Kidney tubule cell (primary cell): Measurements from ENCODE around the gene CPVL.

Experiments
- DNase-seq: peaks from one replicate; pipeline ENCODE4 v3.0.0-alpha.2; 2018; ENCODE audit warnings: low spot score

CPVL gene

DNA sequence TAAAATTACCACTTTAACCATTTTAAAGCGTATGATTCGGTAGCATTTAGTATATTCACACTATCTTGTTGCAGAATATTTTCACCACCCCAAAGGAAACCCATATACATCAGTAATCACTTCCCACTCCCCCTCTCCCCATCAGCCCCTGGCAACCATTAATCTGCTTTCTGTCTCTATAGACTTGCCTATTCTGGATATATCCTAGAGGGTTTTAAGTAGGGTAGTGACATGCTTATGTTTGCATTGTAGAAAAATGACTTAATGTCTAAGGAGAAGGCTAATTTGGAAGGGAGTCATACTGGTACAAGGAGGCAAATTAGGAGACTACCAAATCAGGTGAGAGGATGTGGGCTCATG, 145.6 kb downstream of the CPVL start:
- DNase-seq, result no peak

DNA sequence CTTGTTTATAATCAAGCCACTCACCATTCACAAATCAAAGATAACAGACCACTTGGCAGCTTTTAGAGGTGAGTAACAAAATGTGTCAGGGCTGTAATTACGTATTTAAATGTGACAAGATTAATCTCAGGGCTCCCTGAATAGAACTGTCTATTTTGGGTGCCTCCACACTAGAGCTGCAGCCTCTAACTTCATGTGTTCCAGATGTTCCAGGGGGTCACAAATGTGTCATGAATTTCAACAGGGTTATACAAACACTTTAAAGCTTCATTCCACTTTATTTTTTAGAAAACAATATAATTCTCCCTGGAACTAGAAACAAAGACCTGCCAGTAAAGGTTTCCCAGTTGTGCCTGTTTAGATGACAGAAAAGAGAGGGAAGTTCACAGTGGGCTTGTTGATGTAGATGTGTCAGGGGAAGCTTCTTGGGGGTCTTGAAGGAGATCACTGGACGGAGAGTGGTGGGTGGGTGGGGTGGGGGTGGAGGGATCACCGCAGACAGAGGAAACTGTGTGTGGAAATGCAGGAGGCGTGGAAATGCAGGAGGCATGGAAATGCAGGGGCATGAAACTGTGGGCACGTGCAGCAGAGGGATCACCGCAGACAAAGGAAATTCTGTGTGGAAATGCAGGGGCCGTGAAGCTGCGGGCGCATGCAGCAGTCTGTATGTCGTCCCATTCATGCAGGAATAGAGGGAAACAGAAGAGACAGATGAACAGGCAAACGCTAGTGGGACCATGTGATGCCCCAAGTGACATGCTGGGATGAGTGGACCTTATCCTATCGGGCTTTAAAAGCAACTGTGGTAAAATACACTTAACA, 146.2 kb downstream of the CPVL start:
- no peak for DNase-seq

DNA sequence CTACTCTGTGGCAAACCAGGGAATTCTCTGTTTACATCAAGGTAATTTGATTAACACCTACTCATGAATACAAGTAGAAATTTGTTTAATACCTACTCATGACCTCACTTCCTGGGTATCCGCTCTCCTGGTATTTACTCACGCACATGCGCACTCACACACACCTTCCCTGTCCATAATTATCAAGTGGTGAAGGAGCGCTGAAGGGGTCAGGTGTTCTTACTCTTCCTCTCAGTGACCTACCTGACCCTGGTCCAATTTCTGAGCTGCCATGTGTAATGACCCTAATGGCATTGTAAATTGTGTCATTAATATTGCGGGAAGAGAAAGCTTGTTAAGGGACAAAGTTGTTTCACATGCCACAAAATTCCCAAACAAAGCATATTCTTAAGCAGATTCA, 146.9 kb downstream of the CPVL start:
- DNase-seq, result no peak

DNA sequence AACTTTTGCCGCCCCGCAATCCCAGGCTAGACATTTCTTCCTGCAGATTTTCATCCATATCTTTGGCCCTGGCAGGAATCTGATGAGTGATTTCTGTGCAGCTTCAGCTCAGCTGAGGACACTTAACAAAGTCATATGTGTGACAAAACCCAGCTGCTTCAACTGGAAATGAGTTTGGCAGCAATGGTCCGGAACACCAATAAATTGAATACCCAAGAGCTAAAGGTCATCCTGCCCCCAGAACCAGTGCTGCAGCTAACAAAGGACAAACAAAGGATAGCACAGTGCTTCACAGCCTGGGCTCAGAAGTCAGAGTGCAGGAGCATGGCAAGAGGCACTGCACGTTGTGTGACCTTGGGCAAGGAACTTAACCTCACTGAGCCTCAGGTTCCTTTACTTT, 148.2 kb downstream of the CPVL start:
- no peak for DNase-seq

DNA sequence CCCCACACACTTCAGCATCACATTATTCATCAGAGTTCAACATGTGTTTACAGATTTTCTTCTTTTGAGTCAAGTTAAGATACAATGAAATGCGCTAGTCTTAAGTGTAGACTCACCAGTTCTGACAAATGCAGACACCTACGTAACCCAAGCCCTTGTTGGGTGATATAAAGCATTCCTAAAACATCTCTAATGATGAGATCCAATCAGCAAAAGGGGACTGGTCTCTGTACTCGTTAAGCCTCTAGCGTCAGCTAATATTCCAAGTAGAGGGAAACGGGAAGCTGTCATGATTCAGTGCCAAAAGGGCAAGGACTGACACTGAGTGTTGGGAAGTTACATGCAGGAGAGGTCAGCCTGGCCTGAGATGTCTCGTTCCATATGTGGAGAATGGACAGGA, 149.5 kb downstream of the CPVL start:
- no peak for DNase-seq

DNA sequence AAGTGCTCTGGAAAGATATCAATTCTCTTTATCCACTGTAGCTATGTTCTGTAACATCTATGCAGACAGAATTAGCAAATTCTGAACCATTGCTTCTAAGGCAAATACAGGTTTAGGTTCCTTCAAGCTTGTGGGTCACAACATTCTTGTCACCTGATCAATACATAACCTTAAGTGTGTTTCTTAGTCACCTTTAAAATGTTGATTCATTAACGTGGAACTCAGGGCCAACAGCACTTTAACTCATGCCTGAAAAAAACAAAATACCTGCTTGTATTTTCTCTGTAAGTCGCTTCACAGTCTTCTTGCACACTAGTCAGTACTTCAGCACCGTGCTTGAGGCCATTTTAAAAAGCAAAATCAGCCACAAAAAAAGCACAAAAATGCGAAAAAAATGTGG, 153.0 kb downstream of the CPVL start:
- DNase-seq, result peak; percentile 52

DNA sequence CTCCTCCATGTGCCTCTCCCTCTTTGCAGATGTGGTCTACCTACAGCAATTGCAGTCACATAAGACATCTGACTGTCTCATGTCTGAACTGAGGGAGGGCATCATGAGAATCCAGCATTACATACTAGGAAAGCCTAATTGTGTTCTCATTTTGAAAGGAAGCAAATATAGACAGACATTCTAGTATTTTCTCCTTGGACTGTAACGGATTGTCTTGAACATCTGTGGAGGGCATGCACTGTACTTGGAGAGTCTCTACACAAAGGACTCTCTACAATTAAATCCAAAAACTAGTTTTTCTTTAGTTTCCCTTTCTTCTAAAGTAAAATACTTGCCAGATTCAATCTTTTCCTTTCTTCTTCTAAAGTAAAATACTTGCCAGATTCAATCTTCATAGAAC, 153.5 kb downstream of the CPVL start:
- no peak for DNase-seq

DNA sequence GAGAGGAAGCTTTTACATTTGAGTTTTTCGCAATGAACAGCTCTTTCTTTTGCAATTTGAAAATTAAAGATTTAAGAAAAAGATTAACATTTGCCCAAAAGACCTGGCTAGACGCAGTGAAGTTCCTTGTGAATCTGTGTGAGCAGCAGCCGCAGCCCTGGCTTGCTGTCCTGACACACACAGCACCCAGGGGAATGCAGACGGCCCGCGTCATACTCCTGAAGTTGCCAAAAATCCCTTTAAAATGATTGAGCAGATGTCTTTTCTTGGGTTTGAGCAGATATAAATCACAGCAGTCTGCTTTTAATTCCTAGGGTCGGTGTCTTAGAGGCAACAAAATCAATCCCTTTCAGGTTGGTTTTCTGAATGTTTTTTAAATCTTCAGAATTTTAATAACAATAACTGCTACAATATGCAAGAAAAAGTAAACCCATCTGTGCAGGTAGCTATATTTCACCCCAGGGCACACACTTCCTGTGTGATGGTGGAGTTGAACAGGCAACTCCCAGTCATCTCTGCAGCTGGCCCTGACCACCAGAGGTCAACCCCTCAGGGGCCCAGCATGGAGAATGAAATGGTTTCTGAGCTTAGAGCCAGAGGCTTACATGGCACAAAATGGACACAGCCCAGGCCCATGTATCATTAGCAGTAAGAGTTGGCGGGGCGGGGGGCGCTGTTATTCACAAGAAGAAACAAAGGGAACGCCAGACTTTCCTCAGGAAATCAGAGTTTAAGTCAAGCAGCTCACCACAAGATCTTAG, 156.0 kb downstream of the CPVL start:
- DNase-seq, result no peak

DNA sequence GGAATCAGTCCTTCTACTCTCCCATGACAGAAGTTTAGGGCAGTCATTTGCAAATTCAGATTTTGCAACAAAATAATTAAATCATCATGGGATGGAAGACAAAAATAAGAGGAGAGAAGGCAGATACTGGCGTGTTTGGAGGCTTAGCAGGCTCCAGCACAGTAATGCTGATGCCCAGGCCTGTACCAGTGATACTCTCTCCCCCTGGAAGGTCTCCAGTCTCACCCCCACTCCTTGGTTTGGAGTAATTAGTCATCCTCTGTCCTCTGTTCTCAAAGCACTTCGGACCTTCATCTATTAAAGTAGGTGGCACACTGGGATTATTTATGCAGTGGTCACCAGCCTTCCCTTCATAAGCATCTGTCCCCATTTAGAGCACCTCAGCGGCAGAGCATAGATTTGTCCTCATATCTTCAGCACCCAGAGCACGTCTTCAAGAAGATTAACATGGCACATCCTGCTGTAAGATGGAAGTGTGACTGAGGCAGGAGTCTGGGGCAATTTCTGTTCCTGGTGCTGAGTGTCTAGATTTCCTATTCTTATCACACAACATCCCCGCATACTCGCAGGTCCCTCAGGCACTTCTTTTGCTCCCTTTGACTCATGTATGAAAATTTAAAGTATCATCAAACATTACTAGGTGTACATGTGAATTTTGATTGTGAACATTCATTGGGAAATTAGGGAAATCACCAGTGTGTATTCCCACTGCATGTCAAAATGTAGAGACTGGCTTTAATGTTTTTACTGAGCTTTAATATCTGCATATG, 156.9 kb downstream of the CPVL start:
- no peak for DNase-seq

DNA sequence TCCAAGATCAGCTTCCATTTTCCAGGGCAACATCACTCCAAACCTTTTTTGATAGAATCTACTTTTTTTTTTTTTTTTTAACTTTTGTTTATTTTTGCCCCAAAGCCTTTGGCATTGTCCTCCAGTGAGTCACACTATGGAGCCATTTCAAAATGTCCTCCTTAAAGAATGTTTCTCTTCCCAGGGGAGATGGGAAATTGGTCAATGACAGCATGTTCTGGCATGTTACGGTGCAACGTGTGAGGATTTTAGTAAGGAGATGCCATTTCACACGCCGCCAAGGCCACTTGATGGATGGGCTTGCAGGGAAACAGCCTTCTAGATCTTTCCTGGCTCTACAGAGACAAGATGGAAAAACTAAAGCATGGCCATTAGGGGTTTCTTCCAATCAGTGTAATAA, 157.5 kb downstream of the CPVL start:
- peak; percentile 70 for DNase-seq

DNA sequence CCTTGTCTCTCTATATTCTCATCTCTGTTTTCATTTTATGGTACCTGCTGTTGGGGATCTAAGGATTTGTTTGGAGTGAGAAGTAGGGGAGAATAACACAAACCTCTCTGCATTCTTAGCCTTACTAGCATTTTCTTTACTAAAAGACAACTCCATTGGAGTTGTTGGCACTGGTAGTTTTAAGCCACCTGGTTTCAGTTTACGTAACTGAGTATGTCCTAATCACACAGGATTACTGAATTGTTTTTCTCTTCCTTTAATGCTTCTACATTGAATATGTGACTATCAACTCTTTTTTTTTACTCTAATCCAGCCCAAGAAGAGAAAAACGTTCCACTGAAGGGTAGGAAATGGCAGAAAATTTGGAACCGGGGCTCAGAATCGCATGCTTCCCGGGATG, 158.2 kb downstream of the CPVL start:
- DNase-seq, result no peak

DNA sequence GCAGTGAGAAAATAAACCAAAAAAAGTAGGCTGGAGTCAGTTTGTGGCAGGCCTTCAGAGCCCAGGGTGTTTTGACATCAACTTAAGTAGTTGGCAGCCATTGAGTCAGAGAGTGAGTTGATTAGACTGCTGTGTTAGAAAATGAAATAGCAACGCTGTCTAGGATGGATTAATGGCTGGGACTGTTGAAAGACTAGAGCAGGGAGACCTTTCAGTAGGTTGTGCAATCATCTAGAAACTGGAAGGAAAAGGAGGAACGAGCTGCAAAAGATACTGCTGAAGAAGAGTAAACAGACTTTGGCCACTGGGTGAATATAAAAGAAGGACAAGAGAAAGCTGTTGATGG, 159.6 kb downstream of the CPVL start:
- DNase-seq, result no peak

DNA sequence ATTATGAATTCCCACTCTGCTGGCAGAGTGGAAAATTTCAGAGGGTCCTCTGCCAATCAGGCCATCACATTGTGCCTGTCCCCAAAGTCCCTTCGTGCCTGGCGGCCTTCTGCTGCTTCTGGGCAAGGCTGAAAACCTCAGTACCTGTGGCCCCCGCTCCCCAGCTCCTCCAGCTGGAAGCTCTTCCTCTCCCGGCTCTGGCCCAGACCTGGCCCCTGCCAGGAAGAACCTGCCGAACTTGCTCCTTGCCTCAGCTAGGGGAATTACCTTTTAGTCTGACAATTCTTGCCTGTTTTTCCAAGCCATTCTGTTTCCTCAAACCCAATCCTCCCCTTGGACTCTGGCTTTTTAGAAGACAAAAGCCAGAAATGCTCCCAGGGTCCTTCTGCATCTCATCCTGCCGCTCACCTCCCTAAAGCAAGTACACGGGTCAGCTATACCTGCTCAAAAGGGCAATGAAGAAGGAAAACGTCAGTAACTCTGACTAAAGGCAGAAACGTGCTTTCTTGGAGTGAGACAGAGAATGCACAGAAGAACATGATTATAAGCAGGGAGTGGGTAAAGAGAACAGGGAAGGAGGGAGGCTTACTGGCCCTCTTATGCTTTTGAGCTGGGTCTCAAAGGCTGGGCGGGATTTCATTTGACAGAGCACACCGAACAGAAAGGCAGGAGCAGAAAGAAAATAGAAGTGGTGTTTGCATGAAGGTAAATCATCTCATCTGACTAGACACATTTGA, 160.1 kb downstream of the CPVL start:
- DNase-seq, result no peak

DNA sequence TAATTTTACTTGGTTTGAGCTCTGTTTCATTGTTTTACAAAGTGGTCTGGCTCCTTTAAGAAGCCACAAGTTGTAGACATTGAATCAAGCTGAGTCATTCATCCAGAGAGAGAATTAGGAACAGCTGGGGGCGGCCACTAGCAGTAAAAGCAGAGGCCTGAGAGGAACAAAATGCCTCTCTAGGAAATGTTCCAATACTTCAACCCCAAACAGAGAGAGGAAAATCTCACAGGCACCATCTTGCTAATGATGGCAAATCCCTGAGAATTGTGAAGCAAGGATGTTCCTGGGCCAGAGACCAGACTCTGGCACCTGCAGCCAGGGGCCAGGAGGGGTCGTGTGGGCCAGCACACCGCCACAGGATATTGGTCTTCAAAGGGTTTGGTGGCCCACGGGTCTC, 161.7 kb downstream of the CPVL start:
- DNase-seq, result peak; percentile 71

DNA sequence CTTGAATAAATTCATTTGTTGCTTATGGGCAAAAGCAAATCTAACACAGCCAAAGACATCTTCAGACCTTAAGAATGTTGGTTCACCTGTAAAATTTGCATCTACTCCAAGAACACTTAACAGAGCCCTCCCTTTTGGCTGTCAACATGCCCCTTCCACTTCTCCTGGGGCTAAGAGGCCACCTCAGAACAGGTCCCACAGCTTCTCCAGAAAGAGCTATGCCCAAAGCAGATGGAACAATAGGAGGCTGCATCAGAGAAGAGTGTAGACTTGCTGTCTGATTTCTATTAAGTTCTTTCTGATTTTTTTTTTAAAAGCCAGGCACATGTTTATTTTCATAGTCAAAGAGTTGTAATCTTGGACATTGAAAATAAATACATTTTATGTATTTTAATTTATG, 162.1 kb downstream of the CPVL start:
- DNase-seq, result no peak

DNA sequence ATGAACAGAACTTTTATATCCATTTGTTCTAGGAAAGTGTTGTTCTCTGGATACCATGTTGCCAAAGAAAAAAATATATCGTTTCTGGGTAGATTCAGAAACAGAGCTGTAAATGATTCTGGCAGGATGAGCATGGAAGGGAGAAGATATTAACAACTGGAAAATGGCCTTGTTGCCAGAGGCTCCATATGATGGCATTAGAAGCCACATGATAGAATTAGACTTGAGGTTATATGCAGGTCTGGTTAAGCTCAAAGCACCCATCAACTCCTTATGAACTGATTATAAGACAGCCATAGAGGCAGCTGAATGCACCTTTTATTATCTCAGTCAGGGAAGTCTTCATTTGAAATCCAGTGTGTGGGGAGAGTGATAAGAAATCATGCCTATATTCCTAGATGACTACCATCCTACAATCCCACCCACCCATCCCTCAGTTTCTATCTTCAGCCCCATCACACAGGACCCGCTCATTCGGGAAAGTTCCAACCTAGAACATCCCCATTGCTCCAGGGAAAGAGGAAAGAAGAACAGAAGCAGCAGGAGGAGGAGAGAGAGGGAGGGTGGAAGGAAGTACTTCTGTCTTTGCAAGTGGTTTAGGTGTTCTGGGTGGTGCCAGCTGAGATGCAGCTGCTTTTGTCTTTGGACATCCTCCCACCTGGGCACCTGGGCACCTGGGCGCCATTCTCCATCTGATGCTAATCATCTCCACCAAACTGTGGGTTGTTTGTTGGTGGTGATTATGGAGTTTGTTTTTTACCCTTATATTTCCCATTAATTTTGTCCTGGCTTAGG, 162.7 kb downstream of the CPVL start:
- DNase-seq, result no peak

DNA sequence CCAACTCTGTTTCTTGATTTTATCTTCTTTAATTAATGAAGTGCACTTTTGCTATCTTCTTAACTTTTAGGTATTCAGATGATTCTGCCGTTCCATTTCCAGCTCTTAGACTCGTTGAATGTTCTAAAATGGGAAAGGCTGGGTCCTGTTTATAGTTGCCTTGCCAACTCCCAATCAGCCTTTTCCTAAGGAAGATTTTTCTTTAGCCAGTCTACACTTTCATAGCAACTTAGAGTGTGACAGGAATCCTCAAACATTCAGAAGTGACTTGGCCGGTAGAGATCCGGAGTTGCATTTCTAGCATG, 165.2 kb downstream of the CPVL start:
- DNase-seq, result no peak

DNA sequence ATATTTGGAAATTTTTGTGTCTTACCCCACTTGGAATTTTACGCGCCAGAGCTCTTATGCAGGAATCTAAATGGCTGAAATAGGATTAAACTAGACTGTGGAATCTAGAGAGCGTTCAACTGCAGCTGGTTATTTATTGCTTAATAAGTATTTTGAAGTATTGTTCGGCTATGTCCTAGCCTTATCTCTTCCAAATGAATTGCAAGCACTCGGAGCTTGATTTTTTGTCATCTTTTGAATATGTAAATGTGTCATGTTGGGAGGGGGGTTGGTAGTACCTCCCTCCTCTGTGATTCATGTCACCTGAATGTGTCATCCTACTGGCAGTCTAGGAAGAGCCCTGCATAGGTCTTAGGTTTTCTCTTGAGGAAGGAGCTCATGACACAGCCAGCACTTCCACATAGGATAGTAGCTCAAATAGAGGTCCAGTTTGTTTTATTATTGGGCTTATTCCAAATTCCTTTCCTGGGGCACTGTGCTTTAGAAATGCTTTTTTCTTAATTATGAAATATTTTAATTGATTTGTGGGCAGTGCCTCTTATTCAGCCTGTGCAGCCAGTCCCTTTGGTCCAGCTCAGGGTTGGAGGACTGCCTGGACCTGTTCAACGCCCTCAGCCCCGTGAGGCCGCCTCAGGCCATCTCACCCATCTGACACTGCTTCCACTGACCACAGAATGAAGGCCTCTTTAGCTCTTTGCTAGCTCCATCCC, 165.7 kb downstream of the CPVL start:
- peak; percentile 74 for DNase-seq

DNA sequence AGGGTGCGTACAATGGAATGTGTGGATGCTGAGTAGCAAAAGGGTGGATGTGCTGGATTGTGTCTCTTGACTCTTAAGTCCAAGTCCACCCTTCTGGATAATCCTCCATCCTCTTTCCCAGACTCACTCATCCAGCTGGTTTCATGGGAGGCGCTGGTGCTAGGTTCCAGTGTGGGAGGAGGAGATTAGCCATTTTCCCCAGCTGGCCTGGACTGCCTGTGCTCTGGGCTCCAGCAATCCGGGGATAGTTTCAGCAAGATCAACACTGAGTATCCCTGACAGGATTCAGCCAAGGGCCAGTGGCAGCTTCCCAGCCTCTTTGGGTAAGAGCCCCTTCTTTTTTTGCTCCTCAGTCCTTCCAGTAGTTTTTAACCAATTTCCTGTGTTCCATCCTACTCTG, 166.6 kb downstream of the CPVL start:
- no peak for DNase-seq

DNA sequence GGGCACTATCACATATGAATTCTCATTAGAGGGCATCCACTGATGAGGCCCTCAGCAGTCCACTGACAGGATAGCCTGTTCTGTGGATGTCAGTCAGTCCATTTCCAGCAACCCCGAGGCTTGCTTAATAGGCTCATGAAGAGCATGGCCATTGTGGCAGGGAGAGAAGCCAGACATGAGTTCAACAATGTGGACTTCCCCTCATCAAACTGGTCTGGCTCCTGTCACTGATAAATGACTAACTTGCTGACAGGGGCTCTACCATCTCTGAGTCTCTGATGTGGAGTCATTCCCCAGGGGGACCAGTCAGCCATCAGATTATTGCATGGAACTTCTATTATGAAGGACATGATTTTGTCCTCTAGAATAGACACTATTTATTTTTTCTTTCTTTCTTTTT, 168.5 kb downstream of the CPVL start:
- DNase-seq, result no peak

DNA sequence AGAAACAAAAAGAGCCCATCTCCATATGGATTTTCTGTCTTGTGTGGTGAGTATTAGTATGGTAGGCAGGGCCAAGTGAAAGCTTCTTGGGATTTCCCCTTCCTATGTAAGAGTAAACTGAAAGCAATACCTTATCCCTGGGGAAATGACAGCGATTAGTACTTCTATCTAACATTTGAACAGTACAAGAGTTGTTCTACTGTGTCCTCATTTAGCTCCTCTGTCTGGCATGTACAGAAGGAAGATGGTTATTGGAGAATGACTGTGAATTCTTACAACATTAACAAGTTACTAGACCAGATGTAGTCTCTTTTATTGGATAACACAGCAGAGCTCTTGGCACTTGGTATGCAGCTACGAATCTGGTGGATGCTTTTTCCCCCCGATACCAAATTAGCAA, 170.3 kb downstream of the CPVL start:
- DNase-seq, result no peak
